ENCODE results near the gene NSG2.

Gene NSG2

GRCh38 chr5:174151599-174152181 is 106.2 kb downstream of the NSG2 start:
- no peak for DNase-seq (ENCODE audit: low spot score)

- DNase-seq (ENCODE audit: low spot score), result no peak
These were observed 109.1 kb downstream of the NSG2 start for GRCh38 chr5:174154559-174154958.

- no peak for DNase-seq (ENCODE audit: low spot score)
These were observed 109.8 kb downstream of the NSG2 start for GRCh38 chr5:174155281-174155680.

GRCh38 chr5:174155706-174156105 is 110.2 kb downstream of the NSG2 start:
- DNase-seq (ENCODE audit: low spot score), result no peak

- no peak for DNase-seq (ENCODE audit: low spot score)
These were observed 111.5 kb downstream of the NSG2 start for GRCh38 chr5:174157048-174157447.

Data from GM03348 (cell line).